ENCODE data around the gene OAS1. TPM values are rescaled to one million over a fixed set of nuclear protein-coding genes. Genes with fewer than 3 reads are reported as not detected.
"Not testable (repeated sequence)": the region's sequence is repeated elsewhere in the genome, so short reads cannot be mapped to it uniquely, and the experiment has no call there.

The OAS1 gene
- polyA plus RNA-seq, 1 donor (not counting 4 experiments of a cell fraction or from before 2014, with no cell fraction given): 88.3 TPM

GRCh38 chr12:112919121-112919520, 12.4 kb downstream of the OAS1 start:
- no peak overlapping the region for H3K4me2 ChIP-seq (ENCODE audit: control insufficient read depth, extremely low read depth, insufficient read depth, low read depth, low read length)
- no peak for TF ChIP-seq EZH2 (IDR thresholded peaks at IDR 0.05; ENCODE audit: low read length)
- no peak for TF ChIP-seq CTCF (optimal IDR thresholded peaks at IDR 0.05 in 1 of 3, IDR thresholded peaks at IDR 0.05 in 1 of 3, conservative IDR thresholded peaks at IDR 0.05 in 1 of 3; ENCODE audit: extremely low read depth in 1 of 3, insufficient read depth in 2 of 3, low read length in 3 of 3)
- no peak overlapping the region for H2AFZ ChIP-seq (ENCODE audit: control insufficient read depth, low read length)
- peaks cover 0 to 13% of the 10 kb centered on the region in 2 experiments for H3K36me3 ChIP-seq (ENCODE audit: control insufficient read depth in 2 of 2, extremely low read depth in 1 of 2, insufficient read depth in 2 of 2, low read length in 2 of 2)
- H3K4me3 ChIP-seq (ENCODE audit: control insufficient read depth in 2 of 3, extremely low read depth in 1 of 3, insufficient read depth in 2 of 3, low read depth in 1 of 3, low read length in 3 of 3): no peak overlapping the region
- H3K27ac ChIP-seq (ENCODE audit: control insufficient read depth, insufficient read depth, low read length): no peak overlapping the region
- no peaks in the 10 kb centered on the region for H3K9me1 ChIP-seq (ENCODE audit: control insufficient read depth, extremely low read depth, insufficient read depth, low read length)
- no peaks in the 10 kb centered on the region for H3K9me3 ChIP-seq (ENCODE audit: control insufficient read depth, low read depth, low read length)
- dilution Hi-C loops (cut with MboI; ENCODE audit: extremely low pct_ligation_motif_present, low sequenced_read_pairs): no loop called here
- H3K4me1 ChIP-seq (ENCODE audit: control insufficient read depth, extremely low read depth, insufficient read depth, low read length): no peaks in the 10 kb centered on the region
- no peaks in the 10 kb centered on the region for H4K20me1 ChIP-seq (ENCODE audit: control insufficient read depth, extremely low read depth, insufficient read depth, low read length)
- no peaks in the 10 kb centered on the region for H3K27me3 ChIP-seq (ENCODE audit: control insufficient read depth, extremely low read depth, insufficient read depth, low read length)
- FAIRE-seq (no peak), DNase-seq (ENCODE audit: low read depth, low spot score) (no peak)
- no peak overlapping the region for H3K9ac ChIP-seq (ENCODE audit: control insufficient read depth, extremely low read depth, insufficient read depth, low read length)
- no peaks in the 10 kb centered on the region for H3K79me2 ChIP-seq (ENCODE audit: control insufficient read depth, insufficient read depth, low read length)

- Histone ChIP-seq H3K9me1 (ENCODE audit: control insufficient read depth, extremely low read depth, insufficient read depth, low read length) (no peaks in the 10 kb centered on the region), H3K79me2 (ENCODE audit: control insufficient read depth, insufficient read depth, low read length) (no peaks in the 10 kb centered on the region), H2AFZ (ENCODE audit: control insufficient read depth, low read length) (no peak overlapping the region), H3K36me3 (ENCODE audit: control insufficient read depth in 2 of 2, extremely low read depth in 1 of 2, insufficient read depth in 2 of 2, low read length in 2 of 2) (no peaks in the 10 kb centered on the region), H3K27me3 (ENCODE audit: control insufficient read depth, extremely low read depth, insufficient read depth, low read length) (no peaks in the 10 kb centered on the region), H3K27ac (ENCODE audit: control insufficient read depth, insufficient read depth, low read length) (no peak overlapping the region), H3K4me3 (ENCODE audit: control insufficient read depth in 2 of 3, extremely low read depth in 1 of 3, insufficient read depth in 2 of 3, low read depth in 1 of 3, low read length in 3 of 3) (no peak overlapping the region), H4K20me1 (ENCODE audit: control insufficient read depth, extremely low read depth, insufficient read depth, low read length) (no peaks in the 10 kb centered on the region), H3K4me2 (ENCODE audit: control insufficient read depth, extremely low read depth, insufficient read depth, low read depth, low read length) (no peak overlapping the region), H3K4me1 (ENCODE audit: control insufficient read depth, extremely low read depth, insufficient read depth, low read length) (no peaks in the 10 kb centered on the region), H3K9me3 (ENCODE audit: control insufficient read depth, low read depth, low read length) (no peaks in the 10 kb centered on the region), H3K9ac (ENCODE audit: control insufficient read depth, extremely low read depth, insufficient read depth, low read length) (no peak overlapping the region)
- TF ChIP-seq EZH2 (IDR thresholded peaks at IDR 0.05; ENCODE audit: low read length) (no peak), CTCF (optimal IDR thresholded peaks at IDR 0.05 in 1 of 3, IDR thresholded peaks at IDR 0.05 in 1 of 3, conservative IDR thresholded peaks at IDR 0.05 in 1 of 3; ENCODE audit: extremely low read depth in 1 of 3, insufficient read depth in 2 of 3, low read length in 3 of 3) (no peak)
- FAIRE-seq (no peak), DNase-seq (ENCODE audit: low read depth, low spot score) (no peak)
- dilution Hi-C loops (cut with MboI; ENCODE audit: extremely low pct_ligation_motif_present, low sequenced_read_pairs): no loop called here
Observed at GRCh38 chr12:112924986-112925385, 18.2 kb downstream of the OAS1 start.

- H4K20me1 ChIP-seq (ENCODE audit: control insufficient read depth, extremely low read depth, insufficient read depth, low read length); H3K9me3 ChIP-seq (ENCODE audit: control insufficient read depth, low read depth, low read length); H3K9ac ChIP-seq (ENCODE audit: control insufficient read depth, extremely low read depth, insufficient read depth, low read length); H3K4me3 ChIP-seq (ENCODE audit: control insufficient read depth in 2 of 3, extremely low read depth in 1 of 3, insufficient read depth in 2 of 3, low read depth in 1 of 3, low read length in 3 of 3); dilution Hi-C loops (cut with MboI; ENCODE audit: extremely low pct_ligation_motif_present, low sequenced_read_pairs); H2AFZ ChIP-seq (ENCODE audit: control insufficient read depth, low read length); H3K4me2 ChIP-seq (ENCODE audit: control insufficient read depth, extremely low read depth, insufficient read depth, low read depth, low read length); H3K27ac ChIP-seq (ENCODE audit: control insufficient read depth, insufficient read depth, low read length); H3K4me1 ChIP-seq (ENCODE audit: control insufficient read depth, extremely low read depth, insufficient read depth, low read length); FAIRE-seq; DNase-seq (ENCODE audit: low read depth, low spot score); H3K9me1 ChIP-seq (ENCODE audit: control insufficient read depth, extremely low read depth, insufficient read depth, low read length); H3K36me3 ChIP-seq (ENCODE audit: control insufficient read depth in 2 of 2, extremely low read depth in 1 of 2, insufficient read depth in 2 of 2, low read length in 2 of 2); H3K27me3 ChIP-seq (ENCODE audit: control insufficient read depth, extremely low read depth, insufficient read depth, low read length); H3K79me2 ChIP-seq (ENCODE audit: control insufficient read depth, insufficient read depth, low read length): not testable (repeated sequence)
Observed at GRCh38 chr12:112926416-112927033, 19.8 kb downstream of the OAS1 start.
